Activated B cell treated with CpG ODN at 0.5 μM for 24 hours (primary cell): Measurements from ENCODE around the gene NAA80. TPM values are rescaled to one million over a fixed set of nuclear protein-coding genes. Genes with fewer than 3 reads are reported as not detected.

ENCODE experiments used
- ATAC-seq: fragments of 200-7000 bp; cut with Tn5 transposase; one replicate; pipeline ENCODE4 v1.10.0; 2021; ENCODE audit warnings: low read depth, mild to moderate bottlenecking, moderate library complexity
- CTCF ChIA-PET: fragments of 350-600 bp; sonication (Branson Sonifier 250); formaldehyde crosslinking; loops from one replicate; lab custom pipeline; 2021; ENCODE audit warnings: antibody characterized with exemption; lab: Charles Lee
- POLR2A ChIA-PET: fragments of 350-600 bp; sonication (Branson Sonifier 250); formaldehyde crosslinking; loops from one replicate; lab custom pipeline; 2021; ENCODE audit warnings: antibody characterized with exemption; lab: Charles Lee
- DNase-seq: peaks from one replicate; pipeline ENCODE4 v3.0.0; 2022
- H3K27ac Mint-ChIP-seq: one replicate; pipeline ENCODE4 v1.8.0; 2020; ENCODE audit warnings: mixed read lengths
- H3K27me3 Mint-ChIP-seq: one replicate; pipeline ENCODE4 v1.8.0; 2021; ENCODE audit warnings: mixed read lengths
- H3K36me3 Mint-ChIP-seq: one replicate; pipeline ENCODE4 v1.8.0; 2021; ENCODE audit warnings: low read depth, mixed read lengths
- H3K4me1 Mint-ChIP-seq: one replicate; pipeline ENCODE4 v1.8.0; 2021; ENCODE audit warnings: mixed read lengths
- H3K4me3 Mint-ChIP-seq: one replicate; pipeline ENCODE4 v1.8.0; 2020; ENCODE audit warnings: mild to moderate bottlenecking, mixed read lengths
- H3K9me3 Mint-ChIP-seq: one replicate; pipeline ENCODE4 v1.8.0; 2020; ENCODE audit warnings: mixed read lengths
- intact Hi-C: fragments of 100-400 bp; cut with micrococcal nuclease; formaldehyde crosslinking; loops from one replicate; pipeline ENCODE4 v1.15.1; 2024
- total RNA-seq: library from RNA; stranded (reverse); gene quantifications from 2 replicates; pipeline ENCODE4 v1.2.3, GENCODE V29; 2022
- TF ChIP-seq, protein P1 (sequence below): fragments of 200-600 bp; IDR thresholded peaks from one replicate; pipeline ENCODE4 v1.8.0; 2022; ENCODE audit warnings: antibody characterized with exemption, mild to moderate bottlenecking

Gene NAA80
- total RNA-seq, 1 donor from 2014 or later: 24.8 TPM

- ChIA-PET POLR2A (no interaction called here), CTCF (no interaction called here)
- ATAC-seq: no peak
- H3K27me3 Mint-ChIP-seq: no peaks in the 10 kb centered on the region
- H3K9me3 Mint-ChIP-seq: no peaks in the 10 kb centered on the region
- intact Hi-C loops: no loop called here
- no peak overlapping the region for H3K4me3 Mint-ChIP-seq
- H3K36me3 Mint-ChIP-seq: peaks cover 53% of the 10 kb centered on the region
- H3K27ac Mint-ChIP-seq: no peak overlapping the region
- peaks cover 39% of the 10 kb centered on the region for H3K4me1 Mint-ChIP-seq
- TF ChIP-seq, protein P1, sequence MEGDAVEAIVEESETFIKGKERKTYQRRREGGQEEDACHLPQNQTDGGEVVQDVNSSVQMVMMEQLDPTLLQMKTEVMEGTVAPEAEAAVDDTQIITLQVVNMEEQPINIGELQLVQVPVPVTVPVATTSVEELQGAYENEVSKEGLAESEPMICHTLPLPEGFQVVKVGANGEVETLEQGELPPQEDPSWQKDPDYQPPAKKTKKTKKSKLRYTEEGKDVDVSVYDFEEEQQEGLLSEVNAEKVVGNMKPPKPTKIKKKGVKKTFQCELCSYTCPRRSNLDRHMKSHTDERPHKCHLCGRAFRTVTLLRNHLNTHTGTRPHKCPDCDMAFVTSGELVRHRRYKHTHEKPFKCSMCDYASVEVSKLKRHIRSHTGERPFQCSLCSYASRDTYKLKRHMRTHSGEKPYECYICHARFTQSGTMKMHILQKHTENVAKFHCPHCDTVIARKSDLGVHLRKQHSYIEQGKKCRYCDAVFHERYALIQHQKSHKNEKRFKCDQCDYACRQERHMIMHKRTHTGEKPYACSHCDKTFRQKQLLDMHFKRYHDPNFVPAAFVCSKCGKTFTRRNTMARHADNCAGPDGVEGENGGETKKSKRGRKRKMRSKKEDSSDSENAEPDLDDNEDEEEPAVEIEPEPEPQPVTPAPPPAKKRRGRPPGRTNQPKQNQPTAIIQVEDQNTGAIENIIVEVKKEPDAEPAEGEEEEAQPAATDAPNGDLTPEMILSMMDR: no peak
- no peak for DNase-seq
Measured at GRCh38 chr3:50330330-50330729, 31.1 kb upstream of the NAA80 start.

- peak; percentile 91 for DNase-seq
Measured at GRCh38 chr3:50327943-50328691, 28.9 kb upstream of the NAA80 start, which contains the start of gene TUSC2. Gene TUSC2 (minus strand): TSS chr3:50328223. CDS start chr3:50328099, 124 bp downstream.

DNA sequence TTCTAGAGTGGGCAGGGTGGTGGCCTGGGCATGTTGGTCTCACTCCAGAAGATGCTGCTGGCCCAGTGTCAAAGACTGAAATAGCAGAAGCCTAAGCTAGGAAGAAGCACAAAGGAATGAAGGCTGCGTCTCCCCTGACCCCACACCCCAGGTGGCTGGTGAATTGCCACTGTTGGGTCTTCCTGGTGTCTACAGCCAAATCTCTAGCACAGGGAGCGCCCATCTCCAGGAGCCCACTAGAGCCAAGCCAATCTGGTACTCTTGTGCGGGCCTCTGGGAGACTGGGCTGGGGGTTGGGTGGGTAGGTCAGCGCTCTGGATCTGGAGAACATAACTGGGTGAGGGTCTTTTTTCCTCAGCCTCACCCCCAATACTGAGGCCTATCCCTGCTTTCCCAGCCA lies 27.9 kb upstream of the NAA80 start:
- peaks cover 25% of the 10 kb centered on the region for H3K4me1 Mint-ChIP-seq
- H3K9me3 Mint-ChIP-seq: no peaks in the 10 kb centered on the region
- DNase-seq: no peak
- ChIA-PET CTCF (no interaction called here), POLR2A (interaction anchor here (0.6 to 9.7 kb wide), 8 partner anchors 11 to 387 kb away, joined by 3 to 167 read pairs (median 4); partner anchors contain the start of genes CYB561D2, HYAL3, NAA80 and NPRL2)
- no peaks in the 10 kb centered on the region for H3K27me3 Mint-ChIP-seq
- ATAC-seq: no peak
- H3K27ac Mint-ChIP-seq: peak overlapping the region; percentile 46
- intact Hi-C loops: no loop called here
- H3K4me3 Mint-ChIP-seq: peak overlapping the region; percentile 92
- H3K36me3 Mint-ChIP-seq: peaks cover 49% of the 10 kb centered on the region
- TF ChIP-seq, protein P1: no peak

More at GRCh38 chr3:50327943-50328691, 28.9 kb upstream of the NAA80 start, which contains the start of gene TUSC2:
- Mint-ChIP-seq H3K4me1 (peaks cover 25% of the 10 kb centered on the region), H3K36me3 (peaks cover 51% of the 10 kb centered on the region), H3K27ac (peak within 1 kb of the TSS; percentile 84), H3K27me3 (no peaks in the 10 kb centered on the region), H3K4me3 (peak within 1 kb of the TSS; percentile 92), H3K9me3 (no peaks in the 10 kb centered on the region)
- peak; percentile 96 for ATAC-seq
- intact Hi-C loops: loop anchor here (1.0 to 2.0 kb wide), 3 partner anchors 9 to 91 kb away; partner anchors contain the start of genes GNAI2 and TMEM115
- POLR2A ChIA-PET: interaction anchor here (0.6 to 9.7 kb wide), 13 partner anchors 10 to 399 kb away, joined by 3 to 167 read pairs (median 4); partner anchors contain the start of genes CYB561D2, HYAL3, MON1A and NAA80
- CTCF ChIA-PET: interaction anchor here (1.2 kb wide), 1 partner anchor 9 kb away, joined by 4 read pairs; no protein-coding TSS in a partner anchor
- TF ChIP-seq, protein P1: no peak

GRCh38 chr3:50326182-50326541 lies 27.0 kb upstream of the NAA80 start:
- Mint-ChIP-seq H3K4me3 (peak overlapping the region; percentile 53), H3K9me3 (no peaks in the 10 kb centered on the region), H3K4me1 (peaks cover 25% of the 10 kb centered on the region), H3K27me3 (no peaks in the 10 kb centered on the region), H3K27ac (no peak overlapping the region), H3K36me3 (peaks cover 41% of the 10 kb centered on the region)
- no peak for ATAC-seq
- TF ChIP-seq, protein P1: no peak
- no peak for DNase-seq
- ChIA-PET CTCF (no interaction called here), POLR2A (interaction anchor here (0.9 to 9.7 kb wide), 2 partner anchors 12 to 25 kb away, joined by 3 to 167 read pairs; partner anchors contain the start of genes CYB561D2, NPRL2 and RASSF1)
- intact Hi-C loops: no loop called here
